Measurements from ENCODE around the gene AVEN.

GRCh38 chr15:33982516-33982915 lies 56.5 kb downstream of the AVEN start:
- TF ChIP-seq POLR2AphosphoS2 (conservative IDR thresholded peaks at IDR 0.05; ENCODE audit: low read length) (no peak), USF2 (IDR thresholded peaks at IDR 0.05) (no peak), TP53 (CRISPR knock-in tag; IDR thresholded peaks at IDR 0.05) (no peak), RFX5 (IDR thresholded peaks at IDR 0.05) (no peak), RAD21 (conservative IDR thresholded peaks at IDR 0.05 in 1 of 2, IDR thresholded peaks at IDR 0.05 in 1 of 2) (no peak), CTCF (IDR thresholded peaks at IDR 0.05) (no peak), E2F6 (IDR thresholded peaks at IDR 0.05; ENCODE audit: borderline replicate concordance, low read depth) (no peak)
- TF ChIP-seq, protein P1, sequence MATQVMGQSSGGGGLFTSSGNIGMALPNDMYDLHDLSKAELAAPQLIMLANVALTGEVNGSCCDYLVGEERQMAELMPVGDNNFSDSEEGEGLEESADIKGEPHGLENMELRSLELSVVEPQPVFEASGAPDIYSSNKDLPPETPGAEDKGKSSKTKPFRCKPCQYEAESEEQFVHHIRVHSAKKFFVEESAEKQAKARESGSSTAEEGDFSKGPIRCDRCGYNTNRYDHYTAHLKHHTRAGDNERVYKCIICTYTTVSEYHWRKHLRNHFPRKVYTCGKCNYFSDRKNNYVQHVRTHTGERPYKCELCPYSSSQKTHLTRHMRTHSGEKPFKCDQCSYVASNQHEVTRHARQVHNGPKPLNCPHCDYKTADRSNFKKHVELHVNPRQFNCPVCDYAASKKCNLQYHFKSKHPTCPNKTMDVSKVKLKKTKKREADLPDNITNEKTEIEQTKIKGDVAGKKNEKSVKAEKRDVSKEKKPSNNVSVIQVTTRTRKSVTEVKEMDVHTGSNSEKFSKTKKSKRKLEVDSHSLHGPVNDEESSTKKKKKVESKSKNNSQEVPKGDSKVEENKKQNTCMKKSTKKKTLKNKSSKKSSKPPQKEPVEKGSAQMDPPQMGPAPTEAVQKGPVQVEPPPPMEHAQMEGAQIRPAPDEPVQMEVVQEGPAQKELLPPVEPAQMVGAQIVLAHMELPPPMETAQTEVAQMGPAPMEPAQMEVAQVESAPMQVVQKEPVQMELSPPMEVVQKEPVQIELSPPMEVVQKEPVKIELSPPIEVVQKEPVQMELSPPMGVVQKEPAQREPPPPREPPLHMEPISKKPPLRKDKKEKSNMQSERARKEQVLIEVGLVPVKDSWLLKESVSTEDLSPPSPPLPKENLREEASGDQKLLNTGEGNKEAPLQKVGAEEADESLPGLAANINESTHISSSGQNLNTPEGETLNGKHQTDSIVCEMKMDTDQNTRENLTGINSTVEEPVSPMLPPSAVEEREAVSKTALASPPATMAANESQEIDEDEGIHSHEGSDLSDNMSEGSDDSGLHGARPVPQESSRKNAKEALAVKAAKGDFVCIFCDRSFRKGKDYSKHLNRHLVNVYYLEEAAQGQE (IDR thresholded peaks at IDR 0.05): no peak

Data from A549 (cell line).